SHP77 treated with DMSO at 0.1 percent for 48 hours (cell line): ENCODE measurements around the gene MTIF2.
"Not testable (repeated sequence)": the region's sequence is repeated elsewhere in the genome, so short reads cannot be mapped to it uniquely, and the experiment has no call there.

ENCODE experiments used
- DNase-seq: peaks from one replicate; lab custom pipeline; 2025; lab: John Stamatoyannopoulos, UW

The MTIF2 gene, protein sequence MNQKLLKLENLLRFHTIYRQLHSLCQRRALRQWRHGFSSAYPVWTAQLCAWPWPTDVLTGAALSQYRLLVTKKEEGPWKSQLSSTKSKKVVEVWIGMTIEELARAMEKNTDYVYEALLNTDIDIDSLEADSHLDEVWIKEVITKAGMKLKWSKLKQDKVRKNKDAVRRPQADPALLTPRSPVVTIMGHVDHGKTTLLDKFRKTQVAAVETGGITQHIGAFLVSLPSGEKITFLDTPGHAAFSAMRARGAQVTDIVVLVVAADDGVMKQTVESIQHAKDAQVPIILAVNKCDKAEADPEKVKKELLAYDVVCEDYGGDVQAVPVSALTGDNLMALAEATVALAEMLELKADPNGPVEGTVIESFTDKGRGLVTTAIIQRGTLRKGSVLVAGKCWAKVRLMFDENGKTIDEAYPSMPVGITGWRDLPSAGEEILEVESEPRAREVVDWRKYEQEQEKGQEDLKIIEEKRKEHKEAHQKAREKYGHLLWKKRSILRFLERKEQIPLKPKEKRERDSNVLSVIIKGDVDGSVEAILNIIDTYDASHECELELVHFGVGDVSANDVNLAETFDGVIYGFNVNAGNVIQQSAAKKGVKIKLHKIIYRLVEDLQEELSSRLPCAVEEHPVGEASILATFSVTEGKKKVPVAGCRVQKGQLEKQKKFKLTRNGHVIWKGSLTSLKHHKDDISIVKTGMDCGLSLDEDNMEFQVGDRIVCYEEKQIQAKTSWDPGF

GRCh38 chr2:55268907-55269644 lies at the start of gene MTIF2:
MTIF2 (minus strand) TSS chr2:55269231; CDS start chr2:55263858, 5,373 bp downstream.
- DNase-seq, result peak; percentile 98

- no peak for DNase-seq
Measured at GRCh38 chr2:55314985-55315384, 46.0 kb upstream of the MTIF2 start.

GRCh38 chr2:55311444-55311870 lies 42.4 kb upstream of the MTIF2 start:
- DNase-seq, result no peak

DNA sequence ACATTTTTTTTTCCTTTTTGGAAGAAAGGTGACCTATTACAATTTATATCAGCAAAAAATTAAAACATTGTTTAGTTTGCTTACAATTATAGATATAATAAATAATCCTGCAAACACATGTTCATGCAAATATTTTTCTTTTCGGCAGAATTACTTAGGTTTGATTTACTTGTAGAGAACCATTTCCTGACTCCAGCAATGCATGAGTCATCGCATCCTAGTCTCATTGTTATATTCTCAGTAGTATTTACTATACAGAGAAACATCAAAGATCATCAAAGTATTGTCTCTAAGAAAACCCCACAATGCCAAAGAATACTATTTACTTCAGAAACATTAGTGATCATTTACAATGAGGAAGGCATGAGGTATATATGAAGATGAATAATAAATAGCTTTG lies 40.4 kb upstream of the MTIF2 start:
- DNase-seq, result no peak

- no peak for DNase-seq
Measured at GRCh38 chr2:55302241-55302640, 33.2 kb upstream of the MTIF2 start.

- no peak for DNase-seq
Measured at GRCh38 chr2:55301277-55301676, 32.2 kb upstream of the MTIF2 start.

GRCh38 chr2:55296393-55296792 lies 27.4 kb upstream of the MTIF2 start:
- no peak for DNase-seq

- no peak for DNase-seq
Measured at GRCh38 chr2:55283083-55283482, 14.1 kb upstream of the MTIF2 start.

DNA sequence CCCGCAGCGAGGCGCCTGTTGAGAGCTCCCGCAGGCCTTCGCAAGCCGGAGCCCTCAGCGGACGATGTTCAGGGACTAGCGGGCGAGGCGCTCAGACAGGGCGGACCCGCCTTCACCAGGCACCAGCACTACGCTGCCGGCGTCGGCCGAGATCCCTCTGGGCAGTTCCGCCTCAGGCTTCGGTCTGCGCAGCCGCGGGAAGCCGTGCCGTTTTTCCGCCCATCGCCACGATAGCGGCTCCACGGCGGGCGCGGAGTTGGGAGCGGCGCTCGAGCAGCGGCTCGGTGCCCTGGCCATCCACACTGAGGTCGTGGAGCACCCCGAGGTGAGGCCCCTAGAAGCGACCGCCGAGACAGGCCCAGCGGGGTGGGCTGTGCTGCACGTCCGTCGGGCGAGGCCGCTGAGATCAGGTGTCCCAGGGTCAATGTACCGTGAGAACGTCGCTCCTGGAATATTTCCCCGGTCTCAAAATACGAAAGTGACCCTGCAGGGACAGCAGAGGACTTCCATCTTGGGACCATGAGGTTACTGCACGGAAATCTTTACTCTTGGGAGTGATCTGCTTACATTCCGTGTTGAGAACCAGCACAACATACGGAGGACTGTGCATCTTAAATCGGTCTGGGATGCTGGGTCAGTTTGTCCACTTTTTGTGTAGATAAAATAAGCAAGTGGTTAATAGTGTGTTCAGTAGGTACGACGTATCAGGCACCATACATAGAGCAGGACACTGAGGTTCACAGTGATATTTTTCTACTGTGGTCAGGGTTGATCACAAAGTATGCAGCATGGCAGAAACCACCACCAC lies 13.3 kb upstream of the MTIF2 start:
- peak; percentile 89 for DNase-seq

- not testable (repeated sequence) for DNase-seq
Measured at GRCh38 chr2:55280851-55281546, 12.0 kb upstream of the MTIF2 start.

GRCh38 chr2:55279859-55280424 lies 10.9 kb upstream of the MTIF2 start:
- not testable (repeated sequence) for DNase-seq

GRCh38 chr2:55279214-55279835 lies 10.3 kb upstream of the MTIF2 start:
- DNase-seq, result not testable (repeated sequence)

GRCh38 chr2:55277310-55277709 lies 8.3 kb upstream of the MTIF2 start:
- no peak for DNase-seq

- not testable (repeated sequence) for DNase-seq
Measured at GRCh38 chr2:55274346-55274745, 5.3 kb upstream of the MTIF2 start.

DNA sequence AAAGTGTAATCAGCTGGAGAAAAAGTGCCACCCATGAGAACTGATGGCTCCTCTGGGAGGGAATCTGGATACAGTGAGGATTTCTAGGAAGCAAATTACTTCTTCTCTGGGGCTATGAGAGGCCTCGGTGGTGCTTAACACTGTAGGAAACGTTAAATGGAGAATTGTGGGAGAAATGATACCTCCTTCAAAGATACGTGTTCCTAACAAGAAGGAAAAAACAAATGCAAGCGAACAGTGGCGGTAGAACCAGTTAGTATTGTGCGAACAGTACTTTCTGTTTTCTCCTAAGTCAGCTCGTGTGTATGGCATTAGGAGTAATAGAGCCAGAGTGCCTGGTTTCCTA lies 587 bp upstream of the MTIF2 start:
- DNase-seq, result no peak

GRCh38 chr2:55268288-55268906 lies 634 bp downstream of the MTIF2 start:
- DNase-seq, result no peak

DNA sequence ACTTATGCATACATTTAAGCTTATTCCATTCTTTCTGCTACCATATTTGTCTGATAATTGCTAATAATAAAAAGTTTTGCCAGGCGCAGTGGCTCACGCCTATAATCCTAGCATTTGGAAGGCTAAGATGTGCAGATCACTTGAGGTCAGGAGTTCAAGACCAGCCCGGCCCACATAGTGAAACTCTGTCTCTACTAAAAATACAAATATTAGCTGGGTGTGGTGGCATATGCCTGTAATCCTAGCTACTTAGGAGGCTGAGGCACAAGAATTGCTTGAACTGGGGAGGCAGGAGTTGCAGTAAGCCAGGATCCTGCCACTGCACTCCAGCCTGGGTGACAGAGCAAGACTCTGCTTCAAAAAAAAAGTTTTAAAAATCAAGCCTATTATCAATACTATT lies 9.4 kb downstream of the MTIF2 start:
- not testable (repeated sequence) for DNase-seq

DNA sequence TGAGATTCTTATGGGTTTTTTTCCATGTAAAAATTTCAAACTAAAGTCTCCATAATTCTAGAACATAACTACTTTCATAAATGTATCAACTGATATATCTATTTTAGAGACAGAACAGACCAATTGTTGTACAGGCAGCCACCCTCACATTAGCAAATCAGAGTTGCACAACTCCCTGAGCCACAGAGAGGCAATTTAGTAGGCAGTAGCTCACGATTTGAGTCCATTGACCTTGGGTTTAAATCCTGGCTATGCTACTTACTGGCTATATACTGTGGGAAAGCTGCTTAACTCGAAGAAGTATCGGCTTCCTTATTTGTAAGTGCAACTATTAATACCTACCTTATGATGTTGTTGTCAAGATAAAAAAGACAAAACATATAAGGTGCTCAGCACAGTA lies 16.2 kb downstream of the MTIF2 start:
- no peak for DNase-seq

- DNase-seq, result no peak
Measured at GRCh38 chr2:55247025-55247424, 22.0 kb downstream of the MTIF2 start.

GRCh38 chr2:55245411-55245810 lies 23.6 kb downstream of the MTIF2 start:
- DNase-seq, result no peak
